Omental fat pad (tissue), 4 donors: ENCODE results near the gene KIF24. TPM values are rescaled to one million over a fixed set of nuclear protein-coding genes. Genes with fewer than 3 reads are reported as not detected.

Experiments
- ATAC-seq: fragments of 150-250 bp; one replicate; pipeline ENCODE4 v1.9.1; 2016; ENCODE audit warnings: mild to moderate bottlenecking, moderate library complexity; ENCODE audit not compliant: low FRiP score
- DNase-seq: peaks from one replicate; pipeline ENCODE4 v3.0.0-alpha.2; 2019; ENCODE audit warnings: low spot score
- total RNA-seq, 4 donors: library from RNA; depleted of rRNA; stranded (reverse); fragments of >200 nt; gene quantifications; one replicate each; pipeline ENCODE4 v1.1.0, GENCODE V29; 2016
- TF ChIP-seq, protein P1 (sequence below), 3 donors: fragments of 450-650 bp; IDR thresholded peaks; one replicate each; pipeline ENCODE4 v1.5.1; 2016 to 2017; ENCODE audit warnings: antibody characterized with exemption in 3 of 3, mild to moderate bottlenecking in 3 of 3, moderate library complexity in 2 of 3

The KIF24 gene
- total RNA-seq, 4 donors from 2014 or later, result 0.44 to 1.1 (median 0.64) TPM

- DNase-seq (no peak), ATAC-seq (no peak)
- TF ChIP-seq, protein P1, sequence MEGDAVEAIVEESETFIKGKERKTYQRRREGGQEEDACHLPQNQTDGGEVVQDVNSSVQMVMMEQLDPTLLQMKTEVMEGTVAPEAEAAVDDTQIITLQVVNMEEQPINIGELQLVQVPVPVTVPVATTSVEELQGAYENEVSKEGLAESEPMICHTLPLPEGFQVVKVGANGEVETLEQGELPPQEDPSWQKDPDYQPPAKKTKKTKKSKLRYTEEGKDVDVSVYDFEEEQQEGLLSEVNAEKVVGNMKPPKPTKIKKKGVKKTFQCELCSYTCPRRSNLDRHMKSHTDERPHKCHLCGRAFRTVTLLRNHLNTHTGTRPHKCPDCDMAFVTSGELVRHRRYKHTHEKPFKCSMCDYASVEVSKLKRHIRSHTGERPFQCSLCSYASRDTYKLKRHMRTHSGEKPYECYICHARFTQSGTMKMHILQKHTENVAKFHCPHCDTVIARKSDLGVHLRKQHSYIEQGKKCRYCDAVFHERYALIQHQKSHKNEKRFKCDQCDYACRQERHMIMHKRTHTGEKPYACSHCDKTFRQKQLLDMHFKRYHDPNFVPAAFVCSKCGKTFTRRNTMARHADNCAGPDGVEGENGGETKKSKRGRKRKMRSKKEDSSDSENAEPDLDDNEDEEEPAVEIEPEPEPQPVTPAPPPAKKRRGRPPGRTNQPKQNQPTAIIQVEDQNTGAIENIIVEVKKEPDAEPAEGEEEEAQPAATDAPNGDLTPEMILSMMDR (IDR thresholded peaks at IDR 0.05), result no peak
Observed at GRCh38 chr9:34349324-34349723, 20.3 kb upstream of the KIF24 start.

DNA sequence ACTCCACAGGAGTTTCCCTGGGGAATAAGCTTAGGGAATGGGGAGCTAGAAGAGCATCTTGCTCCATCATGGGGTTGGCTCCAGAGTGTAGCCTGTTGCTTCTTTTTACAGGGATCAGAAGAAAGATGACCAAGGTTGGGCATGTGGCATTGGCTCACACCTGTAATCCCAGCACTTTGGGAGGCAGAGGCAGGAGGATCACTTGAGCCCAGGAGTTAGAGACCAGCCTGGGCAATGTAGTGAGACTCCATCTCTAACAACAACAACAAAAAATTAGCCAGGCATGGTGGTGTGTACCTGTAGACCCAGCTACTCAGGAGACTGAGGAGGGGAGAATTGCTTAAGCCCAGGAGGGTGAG is 18.7 kb upstream of the KIF24 start:
- ATAC-seq (no peak), DNase-seq (no peak)
- TF ChIP-seq, protein P1 (IDR thresholded peaks at IDR 0.05), result no peak

DNA sequence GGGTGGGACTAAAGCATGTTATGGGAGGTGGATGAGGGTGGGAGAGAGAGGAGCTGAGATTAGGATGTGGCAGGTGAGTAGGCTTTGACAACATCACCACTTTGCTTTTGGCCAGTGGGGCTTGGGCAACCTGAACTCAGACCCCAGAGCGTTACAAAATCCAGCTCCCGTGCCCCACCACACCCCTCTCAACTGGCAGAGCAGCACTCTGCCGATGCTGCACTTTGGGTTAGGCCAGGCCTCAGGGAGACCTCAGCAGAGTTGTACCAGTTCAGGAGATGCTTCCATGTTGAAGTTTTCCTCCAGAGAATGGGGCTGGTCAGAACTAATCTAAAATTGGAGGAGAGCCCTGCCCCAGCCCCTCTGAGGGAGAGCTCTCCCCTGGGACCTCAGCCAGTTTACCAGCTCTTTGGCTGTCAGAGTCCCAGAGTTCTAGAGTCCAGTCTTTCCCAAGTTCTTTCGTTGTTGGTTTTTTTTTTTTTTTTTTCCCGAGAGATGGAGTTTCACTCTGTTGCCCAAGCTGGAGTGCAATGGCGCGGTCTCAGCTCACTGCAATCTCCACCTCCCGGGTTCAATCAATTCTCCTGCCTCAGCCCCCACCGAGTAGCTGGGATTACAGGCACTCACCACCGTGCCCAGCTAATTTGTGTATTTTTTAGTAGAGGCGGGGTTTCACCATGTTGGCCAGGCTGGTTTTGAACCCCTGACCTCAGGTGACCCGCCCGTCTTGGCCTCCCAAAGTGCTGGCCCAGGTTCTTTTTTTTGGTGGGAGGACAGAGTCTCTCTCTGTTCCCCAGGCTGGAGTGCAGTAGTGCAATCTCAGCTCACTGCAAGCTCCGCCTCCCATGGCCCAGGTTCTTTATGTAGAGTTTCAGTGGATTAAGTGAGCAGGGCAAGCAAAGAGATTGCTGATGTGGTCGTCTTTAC is 18.1 kb upstream of the KIF24 start:
- ATAC-seq (no peak), DNase-seq (no peak)
- TF ChIP-seq, protein P1 (IDR thresholded peaks at IDR 0.05), result no peak

- DNase-seq, result no peak
- TF ChIP-seq, protein P1 (IDR thresholded peaks at IDR 0.05), result no peak
- ATAC-seq, result no peak
Observed at GRCh38 chr9:34343605-34344004, 14.5 kb upstream of the KIF24 start.

GRCh38 chr9:34343090-34343489 is 14.0 kb upstream of the KIF24 start:
- DNase-seq, result no peak
- TF ChIP-seq, protein P1 (IDR thresholded peaks at IDR 0.05), result no peak
- ATAC-seq, result peak; percentile 57

- no peak for DNase-seq
Observed at GRCh38 chr9:34341659-34342295, 12.7 kb upstream of the KIF24 start.

More at GRCh38 chr9:34341659-34342295, 12.7 kb upstream of the KIF24 start:
- TF ChIP-seq, protein P1 (IDR thresholded peaks at IDR 0.05), result no peak
- no peak for ATAC-seq
